Esophagus muscularis mucosa (tissue), 4 donors: ENCODE results near the gene BRD3OS. TPM values are rescaled to one million over a fixed set of nuclear protein-coding genes. Genes with fewer than 3 reads are reported as not detected.

Experiments
- DNase-seq: peaks from one replicate; pipeline ENCODE4 v3.0.0-alpha.2; 2017; ENCODE audit errors: extremely low spot score
- H3K27ac ChIP-seq, 4 donors: fragments of 200-600 bp; sonication (generic); replicated peaks in 1 of 4; 1 replicate in 3 of 4; 2 replicates in 1 of 4; pipeline ENCODE4 v1.5.1; 2016 to 2019; ENCODE audit warnings: mild to moderate bottlenecking in 1 of 4
- H3K27me3 ChIP-seq, 4 donors: fragments of 200-600 bp; sonication (generic); one replicate each; pipeline versions ENCODE4 v1.5.1 to v1.6.0; 2016 to 2019
- H3K36me3 ChIP-seq, 4 donors: fragments of 200-600 bp; sonication (generic); one replicate each; pipeline ENCODE4 v1.5.1; 2016 to 2019
- H3K4me1 ChIP-seq, 4 donors: fragments of 200-600 bp; sonication (generic); one replicate each; pipeline ENCODE4 v1.5.1; 2016 to 2019
- H3K4me3 ChIP-seq, 4 donors: fragments of 200-600 bp; sonication (generic); 1 replicate in 2 of 4; 2 replicates in 2 of 4; pipeline ENCODE4 v1.5.1; 2016 to 2019; ENCODE audit warnings: mild to moderate bottlenecking in 4 of 4, moderate library complexity in 1 of 4
- H3K9me3 ChIP-seq, 4 donors: fragments of 200-600 bp; sonication (generic); 1 replicate in 3 of 4; 2 replicates in 1 of 4; pipeline ENCODE4 v1.5.1; 2016 to 2019
- CTCF ChIP-seq, 3 experiments: fragments of 200-600 bp in 2 of 3; fragments of 450-650 bp in 1 of 3; sonication (generic) in 2 of 3; IDR thresholded peaks; one replicate each; pipeline ENCODE4 v1.5.1; 2017 to 2019; ENCODE audit warnings: antibody characterized with exemption in 3 of 3, mild to moderate bottlenecking in 2 of 3, moderate library complexity in 1 of 3
- EP300 ChIP-seq: sonication (generic); formaldehyde crosslinking; IDR thresholded peaks from one replicate; pipeline ENCODE4 v1.6.1; 2017; ENCODE audit warnings: antibody characterized with exemption
- POLR2A ChIP-seq: fragments of 450-650 bp; IDR thresholded peaks from one replicate; pipeline ENCODE4 v1.6.1; 2017; ENCODE audit warnings: antibody characterized with exemption, moderate library complexity, mild to moderate bottlenecking, low read depth
- POLR2AphosphoS5 ChIP-seq, 2 donors: sonication (generic); formaldehyde crosslinking; IDR thresholded peaks; one replicate each; pipeline ENCODE4 v1.6.1; 2017; ENCODE audit warnings: antibody characterized with exemption in 2 of 2
- WGBS: methylation state at CpG from one replicate; pipeline ENCODE4 v1.1.5; 2018; 5-methylcytosine and 5-hydroxymethylcytosine counted together
- intact Hi-C: fragments of 100-400 bp; cut with DNase I; formaldehyde crosslinking; loops from one replicate; pipeline ENCODE4 v1.15.1; 2023
- total RNA-seq, 4 donors: library from RNA; depleted of rRNA; stranded (reverse); fragments of >200 nt; gene quantifications; one replicate each; pipeline versions ENCODE4 v1.1.0 to v1.2.1, GENCODE V29; 2016

The BRD3OS gene
- total RNA-seq, 4 donors from 2014 or later = 13.4 to 33.4 (median 21.7) TPM

GRCh38 chr9:134043531-134043988, 18.3 kb downstream of the BRD3OS start:
- H3K36me3 ChIP-seq = peaks cover 86 to 100% (median 97%) of the 10 kb centered on the region in 4 donors
- peaks cover 5 to 13% (median 9%) of the 10 kb centered on the region in 4 donors for H3K4me1 ChIP-seq
- WGBS = 91% methylated on average over 6 of the region's 11 CpGs
- H3K4me3 ChIP-seq = no peak overlapping the region
- H3K9me3 ChIP-seq = no peaks in the 10 kb centered on the region
- no peaks in the 10 kb centered on the region for H3K27me3 ChIP-seq
- no peak for DNase-seq
- TF ChIP-seq POLR2AphosphoS5 (IDR thresholded peaks at IDR 0.05) (no peak), EP300 (no peak), POLR2A (no peak), CTCF (IDR thresholded peaks at IDR 0.05) (no peak)
- H3K27ac ChIP-seq = no peak overlapping the region
- intact Hi-C loops = no loop called here

- Histone ChIP-seq H3K27me3 (no peaks in the 10 kb centered on the region), H3K9me3 (no peaks in the 10 kb centered on the region), H3K27ac (no peak overlapping the region), H3K4me1 (peaks cover 7 to 14% (median 12%) of the 10 kb centered on the region in 4 donors), H3K36me3 (peaks cover 84 to 100% (median 97%) of the 10 kb centered on the region in 4 donors), H3K4me3 (no peak overlapping the region)
- TF ChIP-seq EP300 (no peak), CTCF (IDR thresholded peaks at IDR 0.05) (no peak), POLR2A (no peak), POLR2AphosphoS5 (IDR thresholded peaks at IDR 0.05) (no peak)
- no peak for DNase-seq
- intact Hi-C loops = no loop called here
- 45% methylated on average over 2 of the region's 12 CpGs for WGBS
Measured at GRCh38 chr9:134044944-134045343, 19.7 kb downstream of the BRD3OS start.

- no peak overlapping the region for H3K27ac ChIP-seq
- no peaks in the 10 kb centered on the region for H3K9me3 ChIP-seq
- H3K4me1 ChIP-seq = peaks cover 4 to 15% (median 8%) of the 10 kb centered on the region in 4 donors
- peaks cover 89 to 100% (median 97%) of the 10 kb centered on the region in 4 donors for H3K36me3 ChIP-seq
- TF ChIP-seq EP300 = no peak
- no peak for TF ChIP-seq POLR2A
- TF ChIP-seq CTCF (IDR thresholded peaks at IDR 0.05) = no peak
- TF ChIP-seq POLR2AphosphoS5 (IDR thresholded peaks at IDR 0.05) = no peak
- H3K4me3 ChIP-seq = no peak overlapping the region
- DNase-seq = no peak
- H3K27me3 ChIP-seq = no peaks in the 10 kb centered on the region
- WGBS = 92% methylated on average over 15 of the region's 26 CpGs
- intact Hi-C loops = no loop called here
Measured at GRCh38 chr9:134045841-134046544, 20.7 kb downstream of the BRD3OS start.

GRCh38 chr9:134046894-134047681, 21.8 kb downstream of the BRD3OS start:
- DNase-seq = no peak
- H3K27me3 ChIP-seq = no peaks in the 10 kb centered on the region
- H3K36me3 ChIP-seq = peaks cover 86 to 100% (median 96%) of the 10 kb centered on the region in 4 donors
- no peak overlapping the region for H3K4me3 ChIP-seq
- no peak for TF ChIP-seq POLR2AphosphoS5 (IDR thresholded peaks at IDR 0.05)
- TF ChIP-seq POLR2A = no peak
- no peak for TF ChIP-seq CTCF (IDR thresholded peaks at IDR 0.05)
- no peak for TF ChIP-seq EP300
- H3K4me1 ChIP-seq = peaks cover 0 to 10% (median 0%) of the 10 kb centered on the region in 4 donors
- WGBS = no CpG with 5 or more reads among the region's 21 CpGs
- intact Hi-C loops = no loop called here
- H3K27ac ChIP-seq = no peak overlapping the region
- H3K9me3 ChIP-seq = no peaks in the 10 kb centered on the region
